Measurements from ENCODE around the gene ATP10A. TPM values are rescaled to one million over a fixed set of nuclear protein-coding genes. Genes with fewer than 3 reads are reported as not detected.

Gene ATP10A
- polyA plus RNA-seq, 1 experiment: 3.5 TPM

- no peak for TF ChIP-seq CTCF (IDR thresholded peaks at IDR 0.05; ENCODE audit: low read depth, low read length)
- Histone ChIP-seq H3K27me3 (ENCODE audit: control insufficient read depth, insufficient read depth, low read length) (no peaks in the 10 kb centered on the region), H3K4me3 (ENCODE audit: low read depth, low read length) (no peak overlapping the region), H3K9me3 (ENCODE audit: control insufficient read depth, insufficient read depth, low read length) (no peaks in the 10 kb centered on the region), H3K27ac (ENCODE audit: low read depth, low read length) (no peak overlapping the region)
- DNase-seq (ENCODE audit: low read depth, low spot score): no peak
- ChIA-PET CTCF (no interaction called here), POLR2A (interaction anchor here (0.6 kb wide), 1 partner anchor 90 kb away, joined by 3 read pairs; no protein-coding TSS in a partner anchor)
Measured at GRCh38 chr15:25879438-25879837, 16.3 kb upstream of the ATP10A start.

GRCh38 chr15:25877681-25878080 lies 14.6 kb upstream of the ATP10A start:
- Histone ChIP-seq H3K9me3 (ENCODE audit: control insufficient read depth, insufficient read depth, low read length) (no peaks in the 10 kb centered on the region), H3K4me3 (ENCODE audit: low read depth, low read length) (no peak overlapping the region), H3K27ac (ENCODE audit: low read depth, low read length) (no peak overlapping the region), H3K27me3 (ENCODE audit: control insufficient read depth, insufficient read depth, low read length) (no peaks in the 10 kb centered on the region)
- ChIA-PET CTCF (interaction anchor here (0.6 kb wide), 1 partner anchor 197 kb away, joined by 3 read pairs; no protein-coding TSS in a partner anchor), POLR2A (no interaction called here)
- TF ChIP-seq CTCF (IDR thresholded peaks at IDR 0.05; ENCODE audit: low read depth, low read length): no peak
- DNase-seq (ENCODE audit: low read depth, low spot score): no peak

- ChIA-PET CTCF (interaction anchor here (0.6 kb wide), 1 partner anchor 196 kb away, joined by 3 read pairs; no protein-coding TSS in a partner anchor), POLR2A (interaction anchor here (0.6 kb wide), 1 partner anchor 17 kb away, joined by 3 read pairs; no protein-coding TSS in a partner anchor)
- H3K9me3 ChIP-seq (ENCODE audit: control insufficient read depth, insufficient read depth, low read length): no peaks in the 10 kb centered on the region
- H3K27me3 ChIP-seq (ENCODE audit: control insufficient read depth, insufficient read depth, low read length): no peaks in the 10 kb centered on the region
- H3K4me3 ChIP-seq (ENCODE audit: low read depth, low read length): no peak overlapping the region
- no peak for DNase-seq (ENCODE audit: low read depth, low spot score)
- TF ChIP-seq CTCF (IDR thresholded peaks at IDR 0.05; ENCODE audit: low read depth, low read length): no peak
- H3K27ac ChIP-seq (ENCODE audit: low read depth, low read length): no peak overlapping the region
Measured at GRCh38 chr15:25876231-25877140, 13.4 kb upstream of the ATP10A start.

GRCh38 chr15:25875566-25875965 lies 12.4 kb upstream of the ATP10A start:
- H3K4me3 ChIP-seq (ENCODE audit: low read depth, low read length): no peak overlapping the region
- H3K27ac ChIP-seq (ENCODE audit: low read depth, low read length): no peak overlapping the region
- ChIA-PET CTCF (no interaction called here), POLR2A (interaction anchor here (0.6 kb wide), 1 partner anchor 16 kb away, joined by 3 read pairs; no protein-coding TSS in a partner anchor)
- no peak for DNase-seq (ENCODE audit: low read depth, low spot score)
- no peak for TF ChIP-seq CTCF (IDR thresholded peaks at IDR 0.05; ENCODE audit: low read depth, low read length)
- H3K27me3 ChIP-seq (ENCODE audit: control insufficient read depth, insufficient read depth, low read length): no peaks in the 10 kb centered on the region
- H3K9me3 ChIP-seq (ENCODE audit: control insufficient read depth, insufficient read depth, low read length): no peaks in the 10 kb centered on the region

GRCh38 chr15:25874379-25874778 lies 11.3 kb upstream of the ATP10A start:
- no peak for DNase-seq (ENCODE audit: low read depth, low spot score)
- ChIA-PET CTCF (no interaction called here), POLR2A (interaction anchor here (0.7 kb wide), 1 partner anchor 155 kb away, joined by 4 read pairs; no protein-coding TSS in a partner anchor)
- Histone ChIP-seq H3K27me3 (ENCODE audit: control insufficient read depth, insufficient read depth, low read length) (no peaks in the 10 kb centered on the region), H3K27ac (ENCODE audit: low read depth, low read length) (no peak overlapping the region), H3K4me3 (ENCODE audit: low read depth, low read length) (no peak overlapping the region), H3K9me3 (ENCODE audit: control insufficient read depth, insufficient read depth, low read length) (no peaks in the 10 kb centered on the region)
- no peak for TF ChIP-seq CTCF (IDR thresholded peaks at IDR 0.05; ENCODE audit: low read depth, low read length)

All from AG04450 (cell line).